HG03378 (cell line): ENCODE measurements around the gene STX19.
"Not testable (repeated sequence)": the region's sequence is repeated elsewhere in the genome, so short reads cannot be mapped to it uniquely, and the experiment has no call there.

ENCODE experiments used
- ATAC-seq: cut with Tn5 transposase; IDR thresholded peaks from one replicate; pipeline ENCODE4 v1.9.1; 2021; ENCODE audit warnings: mild to moderate bottlenecking, moderate library complexity; ENCODE audit not compliant: unreplicated experiment

The STX19 gene, protein sequence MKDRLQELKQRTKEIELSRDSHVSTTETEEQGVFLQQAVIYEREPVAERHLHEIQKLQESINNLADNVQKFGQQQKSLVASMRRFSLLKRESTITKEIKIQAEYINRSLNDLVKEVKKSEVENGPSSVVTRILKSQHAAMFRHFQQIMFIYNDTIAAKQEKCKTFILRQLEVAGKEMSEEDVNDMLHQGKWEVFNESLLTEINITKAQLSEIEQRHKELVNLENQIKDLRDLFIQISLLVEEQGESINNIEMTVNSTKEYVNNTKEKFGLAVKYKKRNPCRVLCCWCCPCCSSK

DNA sequence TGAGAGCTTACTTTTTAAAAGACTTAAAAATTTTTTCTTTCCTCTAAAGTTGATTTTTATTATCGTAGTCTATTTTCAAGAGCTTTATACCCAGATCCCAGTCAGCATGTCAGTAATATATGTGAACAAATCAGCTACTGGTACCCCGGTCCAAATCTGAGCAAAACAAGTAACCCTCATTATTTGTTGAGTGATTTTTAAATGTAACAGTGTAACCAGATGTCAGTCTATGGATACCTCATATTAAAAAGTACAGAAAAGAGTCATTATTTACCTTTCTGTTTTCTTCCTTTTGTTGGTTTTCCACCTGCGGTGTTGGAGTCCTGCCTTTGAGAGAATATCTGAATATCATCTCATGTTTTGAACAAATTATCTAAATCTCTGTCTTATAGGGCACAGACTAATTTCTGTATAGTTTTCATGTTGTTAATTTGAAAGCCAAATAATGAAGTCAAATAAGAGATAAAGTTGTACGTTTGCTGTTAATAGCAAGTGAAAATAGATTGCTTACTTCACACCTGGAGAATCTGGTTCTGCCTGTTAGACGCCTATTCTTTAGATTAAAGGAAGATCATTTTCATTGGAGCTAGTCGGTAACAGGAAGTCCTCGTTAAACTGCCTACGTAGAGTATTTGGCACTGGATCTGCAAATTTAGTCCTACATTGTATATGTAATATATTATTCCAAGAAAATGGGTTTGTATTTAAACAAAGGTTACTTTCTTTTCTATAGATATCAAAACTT lies at the start of gene STX19:
Gene STX19 (minus strand): TSS at position 505 of the 745 bp plus-strand sequence. CDS start 13,328 bp downstream, outside the sequence.
- no peak for ATAC-seq

DNA sequence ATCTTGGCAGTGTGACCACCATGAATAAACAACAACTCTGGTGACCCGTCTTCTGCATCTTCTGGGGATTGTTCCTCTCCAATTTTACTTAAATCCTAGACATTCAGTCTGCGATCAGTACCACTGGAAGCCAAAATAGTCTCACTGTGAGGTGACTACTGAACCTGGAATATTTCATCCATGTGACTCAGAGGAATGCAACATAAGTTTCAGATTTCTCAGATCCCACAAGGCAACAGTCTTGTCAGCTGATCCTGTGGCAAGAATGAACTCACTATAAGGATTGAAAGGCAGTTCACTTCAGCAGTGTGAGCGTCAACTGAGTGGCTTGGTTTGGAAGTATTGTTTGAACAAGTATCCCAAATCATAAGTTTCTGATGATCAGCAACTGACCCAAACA lies 47.7 kb upstream of the STX19 start:
- ATAC-seq = no peak

DNA sequence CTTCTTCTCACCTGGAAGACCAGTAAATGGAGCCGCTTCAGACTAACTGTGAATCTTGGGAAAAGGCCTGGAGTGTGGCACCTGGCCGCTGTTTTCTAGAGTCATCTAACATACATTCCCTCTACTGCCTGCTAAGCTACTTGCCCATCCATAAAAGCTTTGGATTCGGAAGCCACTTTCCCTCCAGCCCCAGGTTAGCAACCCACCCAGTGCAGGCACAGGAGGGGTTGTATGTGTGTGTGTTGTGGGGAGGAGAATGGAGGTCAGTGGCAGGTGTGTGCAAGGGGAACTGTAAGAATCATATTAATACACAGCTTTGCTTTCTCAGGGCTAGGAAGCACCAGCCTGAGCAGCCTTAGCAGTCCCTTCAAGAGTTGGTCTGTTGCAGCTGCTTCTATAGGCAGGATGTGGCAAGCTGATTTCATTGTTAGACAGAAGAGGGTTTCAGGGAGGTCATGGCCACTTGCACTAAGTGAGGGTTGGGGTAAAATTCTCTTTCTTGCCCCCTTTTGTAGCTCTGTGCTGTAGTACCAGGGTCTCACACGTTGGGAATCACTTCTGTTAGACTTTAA lies 43.4 kb upstream of the STX19 start:
- peak; percentile 81 for ATAC-seq

DNA sequence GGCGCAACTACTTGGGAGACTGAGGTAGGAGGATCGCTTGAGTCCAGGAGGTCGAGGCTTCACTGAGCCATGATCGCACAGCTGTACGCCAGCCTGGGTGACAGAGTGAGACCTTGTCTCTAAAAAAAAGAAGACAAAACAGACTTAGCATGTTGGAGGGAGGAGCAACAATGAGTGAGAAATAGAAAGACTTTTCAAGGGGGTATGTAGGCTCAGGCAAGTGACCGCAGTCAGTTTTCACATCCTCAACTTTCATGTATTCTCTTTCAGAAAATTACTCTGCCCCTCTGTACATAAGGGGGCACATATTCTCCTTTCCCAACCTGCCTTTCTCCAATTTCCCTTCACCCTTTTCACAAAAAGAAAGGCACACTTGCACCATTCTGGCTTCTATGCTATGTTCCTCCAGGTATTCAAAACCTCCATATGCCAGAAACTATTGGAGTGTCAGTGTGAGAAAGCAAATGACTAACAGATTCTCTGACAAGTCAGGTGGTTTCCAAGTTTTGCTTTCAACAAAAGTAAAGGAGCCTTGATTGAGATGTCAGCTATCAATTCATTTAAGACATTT lies 42.0 kb upstream of the STX19 start:
- peak; percentile 46 for ATAC-seq

DNA sequence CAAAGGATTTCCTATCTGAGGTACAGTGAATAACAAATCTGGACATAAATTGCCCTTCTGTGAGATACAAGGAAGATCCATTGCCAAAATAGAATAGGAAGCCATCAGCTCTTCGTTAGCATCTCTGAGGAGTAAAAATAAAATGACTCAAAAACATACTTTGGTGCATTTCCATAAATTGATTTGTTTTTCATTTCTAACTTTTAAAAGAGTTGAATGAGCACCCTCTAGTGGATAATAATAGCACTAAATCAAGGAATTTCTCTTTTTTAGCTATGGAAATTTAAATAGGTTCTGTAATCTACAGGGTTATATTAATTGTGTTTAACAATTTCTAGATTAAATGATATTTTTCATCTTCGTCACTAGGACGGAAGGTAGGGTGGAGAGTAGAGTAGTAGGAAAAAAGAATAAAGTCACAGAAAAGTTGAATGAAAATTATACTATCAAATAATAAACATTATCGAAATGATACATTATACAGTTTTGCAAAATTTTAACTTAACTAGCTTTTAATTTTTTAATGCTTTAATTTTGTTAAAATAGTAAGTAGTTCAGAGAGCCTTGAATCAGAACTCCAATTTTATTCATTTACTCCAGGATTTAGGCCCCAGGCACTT lies 40.9 kb upstream of the STX19 start:
- no peak for ATAC-seq

DNA sequence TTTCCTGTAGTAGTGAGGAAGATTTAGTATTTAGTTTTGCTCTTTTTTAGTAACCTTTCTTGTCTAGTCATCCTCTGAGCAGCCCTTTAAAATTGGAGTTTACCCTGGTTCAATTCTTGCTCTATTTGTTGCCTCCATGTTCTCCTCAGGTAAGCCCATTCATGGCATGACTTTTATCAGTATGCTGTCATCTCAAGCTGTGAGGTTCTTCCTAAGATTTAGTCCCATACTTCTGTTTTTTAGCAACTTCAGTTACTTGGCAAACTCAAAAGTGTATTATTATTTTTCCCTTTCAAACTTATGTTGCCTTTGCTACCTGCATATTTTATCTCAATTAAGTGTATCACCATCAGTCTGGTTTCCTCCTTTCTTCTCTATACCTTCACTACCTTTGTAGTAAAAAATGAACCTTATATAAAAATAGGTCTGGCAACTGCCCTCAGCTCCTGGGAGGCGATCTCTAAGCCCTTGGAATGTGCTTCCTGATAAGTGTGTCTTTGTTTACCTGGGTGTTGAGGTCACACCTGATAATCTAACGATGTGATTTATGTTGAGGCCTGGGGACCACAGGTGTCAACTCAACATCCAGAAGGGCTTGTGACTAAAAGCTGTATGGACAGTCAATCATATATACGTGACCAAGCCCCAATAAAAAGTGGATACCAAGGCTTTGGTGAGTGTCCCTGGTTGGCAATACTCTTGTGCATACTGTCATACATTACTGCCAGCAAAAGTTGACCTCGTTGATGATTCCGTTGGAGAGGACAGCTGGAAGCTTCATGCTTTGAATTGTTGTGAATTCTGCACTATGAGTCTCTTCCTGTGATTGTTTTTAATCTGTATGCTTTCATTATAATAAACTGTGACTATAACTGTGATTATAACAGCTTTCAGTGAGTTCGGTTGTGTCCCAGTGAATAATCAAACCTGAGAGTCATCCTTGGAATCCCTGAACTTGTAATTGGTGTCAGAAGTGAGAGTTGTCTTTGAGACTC lies 38.4 kb upstream of the STX19 start:
- ATAC-seq = no peak

DNA sequence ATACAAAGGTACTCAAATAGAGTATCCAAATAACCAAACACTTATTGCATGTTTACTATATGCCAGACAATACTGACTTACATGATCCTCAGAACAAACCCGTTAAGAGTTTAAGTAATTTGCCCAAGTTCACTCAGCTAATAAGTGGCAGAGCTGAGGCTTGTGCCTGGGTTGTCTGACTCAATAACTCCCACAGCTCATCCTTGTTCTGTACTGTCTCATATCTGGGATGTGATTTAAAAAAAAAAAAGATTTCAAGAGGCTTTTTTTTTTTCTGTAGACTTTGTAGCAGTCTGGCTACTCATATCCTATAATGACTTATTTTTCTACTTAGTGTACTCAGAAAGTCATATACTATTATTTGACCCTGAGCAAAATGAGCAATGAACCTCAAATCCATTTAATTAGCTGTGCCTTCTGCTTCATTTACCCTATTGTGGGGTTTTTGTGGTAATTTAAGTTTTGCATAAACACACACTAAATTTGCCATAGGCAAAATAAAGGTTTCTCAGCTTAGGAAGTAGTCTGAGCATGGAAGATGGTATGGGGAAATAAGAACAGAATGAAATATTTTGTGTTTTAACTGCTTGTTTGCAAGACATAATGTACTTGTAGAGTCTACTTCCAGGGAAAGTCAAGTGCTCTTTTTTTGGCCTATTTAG lies 37.6 kb upstream of the STX19 start:
- ATAC-seq = no peak

DNA sequence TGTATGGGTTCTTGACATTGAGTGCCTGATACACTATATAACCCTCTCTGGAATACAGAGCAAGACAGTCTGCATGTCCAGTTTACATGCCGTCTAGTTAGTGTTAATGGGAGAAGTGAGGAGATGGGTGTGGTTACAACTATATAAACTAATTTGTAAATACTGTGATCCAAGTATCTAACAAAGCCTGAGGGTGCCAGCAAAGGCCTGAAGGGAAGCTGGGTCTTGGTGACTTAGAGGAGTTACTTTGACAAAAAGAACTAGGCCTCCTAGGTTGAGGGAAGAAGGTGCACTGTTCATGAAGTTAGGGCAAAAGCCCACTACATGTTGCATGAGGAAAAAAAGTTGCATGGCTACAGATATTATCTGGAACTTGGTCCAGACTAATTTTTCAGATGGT lies 36.7 kb upstream of the STX19 start:
- no peak for ATAC-seq

DNA sequence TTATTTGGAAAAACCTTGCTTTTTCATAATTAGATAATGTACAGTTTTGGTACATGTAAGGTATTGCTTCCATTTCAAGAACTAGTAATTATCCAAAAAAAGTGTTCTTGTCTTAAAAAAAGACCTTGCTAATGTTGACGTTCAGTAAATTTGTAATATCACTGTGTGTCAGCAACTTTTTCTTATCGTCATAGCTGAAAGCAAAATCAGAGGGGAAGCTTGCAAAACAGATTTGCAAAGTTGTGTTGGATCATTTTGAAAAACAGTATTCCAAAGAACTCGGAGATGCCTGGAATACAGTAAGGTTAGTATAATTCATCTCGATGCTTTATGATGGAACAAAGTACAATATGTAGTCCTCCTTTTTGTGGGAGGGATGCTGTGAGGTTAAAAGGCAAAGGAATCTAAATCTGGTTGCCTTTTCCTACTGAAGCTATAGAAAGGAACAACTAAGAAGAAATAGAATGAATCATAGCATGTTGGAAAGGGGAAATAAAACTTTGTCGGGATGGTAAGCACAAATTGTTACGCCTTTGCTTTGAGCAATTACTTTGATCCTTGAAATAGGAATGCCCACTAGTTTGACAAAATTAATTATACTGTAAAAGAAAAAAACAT lies 36.0 kb upstream of the STX19 start:
- ATAC-seq = no peak

DNA sequence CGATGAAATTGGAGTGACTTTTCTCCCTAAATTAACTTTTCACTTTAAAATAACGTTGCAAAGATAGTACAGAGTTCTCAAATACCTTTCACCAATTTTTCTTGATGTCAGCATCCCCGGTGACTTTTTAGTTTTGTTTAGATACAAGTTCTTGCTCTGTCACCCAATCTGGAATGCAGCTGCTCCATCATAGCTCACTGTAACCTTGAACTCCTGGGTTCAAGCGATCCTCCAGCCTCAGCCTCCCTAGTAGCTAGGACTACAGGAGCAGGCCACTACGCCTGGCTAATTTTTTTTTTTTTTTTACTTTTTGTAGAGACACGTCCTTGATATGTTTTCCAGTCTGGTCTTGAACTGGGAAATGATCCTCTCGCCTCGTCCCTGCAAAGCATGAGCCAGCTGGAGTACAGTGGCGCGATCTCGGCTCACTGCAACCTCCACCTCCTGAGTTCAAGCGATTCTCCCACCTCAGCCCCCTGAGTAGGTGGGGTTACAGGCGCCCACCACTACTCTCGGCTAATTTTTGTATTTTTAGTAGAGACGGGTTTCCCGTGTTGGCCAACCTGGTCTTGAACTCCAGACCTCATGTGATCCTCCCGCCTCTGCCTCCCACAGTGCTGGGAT lies 35.2 kb upstream of the STX19 start:
- no peak for ATAC-seq

DNA sequence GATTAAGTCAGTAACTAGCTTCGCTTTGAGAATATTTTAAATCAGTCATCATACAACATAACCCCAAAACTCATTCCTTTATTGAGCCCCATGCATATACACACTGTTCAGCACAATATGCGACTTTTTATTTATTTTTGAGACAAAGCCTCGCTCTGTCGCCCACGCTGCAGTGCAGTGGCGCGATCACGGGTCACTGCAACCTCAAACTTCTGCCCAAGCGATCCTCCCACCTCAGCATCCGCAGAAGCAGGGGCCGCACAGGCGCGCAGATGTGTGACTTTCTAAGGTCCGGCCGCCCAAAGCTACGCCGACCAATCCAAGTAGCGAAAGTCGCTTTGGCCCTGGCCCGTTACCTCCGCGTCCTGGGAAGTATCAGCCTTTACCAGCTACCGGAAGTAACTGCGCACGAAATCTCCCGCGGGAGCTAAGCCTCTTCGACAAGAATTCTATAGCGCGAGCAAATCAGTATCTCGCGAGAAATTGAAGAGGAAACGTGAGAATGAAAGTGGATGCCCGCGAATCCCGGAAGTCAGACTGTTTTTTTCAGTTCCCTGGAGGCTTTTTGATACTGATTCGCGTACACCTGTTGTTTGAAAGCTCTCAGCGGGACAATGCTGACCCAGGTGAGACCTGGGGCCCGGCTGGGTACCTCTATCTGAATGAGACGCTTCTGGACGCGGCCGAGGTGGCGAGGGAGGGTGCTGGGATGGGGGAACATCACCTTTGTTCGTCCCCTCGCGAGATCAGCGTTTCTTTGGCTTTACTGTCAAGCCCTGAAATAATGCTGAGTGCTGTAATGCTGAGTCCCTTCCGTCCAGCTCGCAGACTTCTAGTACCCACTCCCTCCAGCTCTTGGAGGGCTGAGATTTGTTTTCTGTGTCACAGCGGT lies 34.4 kb upstream of the STX19 start, which contains the start of the genes DHFR2 and NSUN3:
Gene DHFR2 (minus strand): TSS at position 404 of the 892 bp plus-strand sequence. CDS start 1,405 bp downstream, outside the sequence.
Gene NSUN3 (plus strand): TSS at position 549 of the 892 bp plus-strand sequence. CDS start 66 bp downstream, at position 615.
- ATAC-seq = peak; percentile 93

DNA sequence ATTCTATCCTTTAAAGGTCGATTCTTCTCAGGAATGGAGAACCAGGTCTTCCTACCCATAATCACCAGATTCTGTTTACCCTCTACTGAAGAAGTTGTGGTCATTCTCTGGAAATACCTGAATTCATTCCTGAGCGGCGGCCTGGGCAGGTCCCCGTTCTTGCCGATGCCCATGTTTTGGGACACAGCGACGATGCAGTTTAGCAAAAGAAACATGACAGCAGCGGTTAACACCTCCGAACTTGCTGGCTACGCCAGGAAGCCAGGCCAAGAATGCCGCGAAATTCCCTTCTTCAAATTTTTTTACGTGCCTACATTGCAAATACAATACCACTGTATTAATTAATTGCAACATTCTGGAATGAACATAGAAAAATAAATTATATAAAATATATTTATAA lies 32.9 kb upstream of the STX19 start:
- no peak for ATAC-seq

DNA sequence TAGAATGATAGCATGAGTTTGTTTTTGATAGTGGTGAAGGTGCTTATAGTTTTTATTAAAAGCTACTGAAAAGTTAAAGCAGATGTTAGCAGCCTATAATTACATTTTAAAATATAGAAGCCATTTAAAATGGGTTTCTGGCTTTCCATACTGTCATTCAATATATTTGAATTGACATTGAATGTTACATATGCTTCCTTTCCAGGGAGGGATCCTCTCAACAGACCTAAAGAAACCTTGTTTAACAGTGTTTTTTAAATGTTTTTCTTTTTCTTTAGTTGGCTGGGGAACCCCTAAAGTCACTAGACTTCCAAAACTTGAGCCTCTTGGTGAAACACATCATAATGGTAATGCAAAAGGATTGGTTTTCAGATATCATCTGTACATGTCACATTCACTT lies 22.1 kb upstream of the STX19 start:
- ATAC-seq = no peak

DNA sequence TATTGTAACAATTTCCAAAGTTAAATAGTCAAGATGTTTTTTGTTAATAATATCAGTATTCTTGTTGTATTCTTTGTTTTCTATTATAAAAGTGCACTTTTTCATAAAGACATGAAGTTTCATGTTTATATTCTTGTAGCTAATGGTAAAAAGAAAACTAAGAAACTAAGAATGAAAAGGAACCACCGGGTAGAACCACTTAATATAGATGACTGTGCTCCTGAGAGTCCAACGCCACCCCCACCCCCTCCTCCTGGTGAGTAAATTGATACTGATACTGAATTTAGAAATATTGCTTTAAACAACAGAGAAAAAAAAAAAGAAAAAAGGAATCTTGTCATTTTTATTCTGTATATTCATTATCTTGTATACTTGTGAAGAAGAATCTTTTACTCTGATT lies 20.9 kb upstream of the STX19 start:
- no peak for ATAC-seq

DNA sequence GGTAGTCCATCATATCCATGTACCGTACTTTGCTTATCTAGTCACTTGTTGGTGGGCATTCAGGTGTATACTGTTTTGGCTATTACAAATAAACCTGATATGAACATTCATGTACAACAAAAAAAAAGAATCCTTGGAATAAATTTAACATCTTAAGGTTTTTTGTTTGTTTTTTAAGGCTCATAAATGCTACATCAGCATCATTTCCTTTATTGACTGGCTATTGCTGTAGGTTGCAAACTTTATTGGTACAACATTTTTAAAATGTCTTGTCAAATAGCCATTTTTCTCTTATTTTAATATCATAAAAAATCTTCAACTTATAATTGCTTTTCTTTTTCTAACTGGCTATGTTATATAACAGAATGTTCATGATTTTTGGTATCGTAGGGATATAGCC lies 18.1 kb upstream of the STX19 start:
- ATAC-seq = no peak

DNA sequence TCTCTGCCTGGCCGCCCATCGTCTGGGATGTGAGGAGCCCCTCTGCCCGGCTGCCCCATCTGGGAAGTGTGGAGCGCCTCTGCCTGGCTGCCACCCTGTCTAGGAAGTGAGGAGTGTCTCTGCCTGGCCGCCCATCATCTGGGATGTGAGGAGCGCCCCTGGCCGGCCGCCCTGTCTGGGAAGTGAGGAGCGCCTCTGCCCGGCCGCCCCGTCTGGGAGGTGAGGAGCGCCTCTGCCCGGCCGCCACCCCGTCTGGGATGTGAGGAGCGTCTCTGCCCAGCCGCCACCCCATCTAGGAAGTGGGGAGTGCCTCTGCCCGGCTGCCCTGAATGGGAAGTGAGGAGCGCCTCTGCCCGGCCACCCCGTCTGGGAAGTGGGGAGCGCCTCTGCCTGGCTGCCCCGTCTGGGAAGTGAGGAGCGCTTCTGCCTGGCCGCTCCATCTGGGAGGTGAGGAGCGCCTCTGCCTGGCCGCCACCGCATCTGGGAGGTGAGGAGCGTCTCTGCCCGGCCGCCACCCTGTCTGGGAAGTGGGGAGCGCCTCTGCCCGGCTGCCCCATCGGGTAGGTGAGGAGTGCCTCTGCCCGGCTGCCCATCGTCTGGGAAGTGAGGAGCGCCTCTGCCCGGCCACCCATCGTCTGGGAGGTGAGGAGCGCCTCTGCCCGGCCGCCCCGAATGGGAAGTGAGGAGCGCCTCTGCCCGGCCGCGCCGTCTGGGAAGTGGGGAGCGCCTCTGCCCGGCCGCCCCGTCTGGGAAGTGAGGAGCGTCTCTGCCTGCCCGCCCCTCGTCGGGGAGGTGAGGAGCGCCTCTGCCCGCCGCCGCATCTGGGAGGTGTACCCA lies 15.9 kb upstream of the STX19 start:
- ATAC-seq = not testable (repeated sequence)

DNA sequence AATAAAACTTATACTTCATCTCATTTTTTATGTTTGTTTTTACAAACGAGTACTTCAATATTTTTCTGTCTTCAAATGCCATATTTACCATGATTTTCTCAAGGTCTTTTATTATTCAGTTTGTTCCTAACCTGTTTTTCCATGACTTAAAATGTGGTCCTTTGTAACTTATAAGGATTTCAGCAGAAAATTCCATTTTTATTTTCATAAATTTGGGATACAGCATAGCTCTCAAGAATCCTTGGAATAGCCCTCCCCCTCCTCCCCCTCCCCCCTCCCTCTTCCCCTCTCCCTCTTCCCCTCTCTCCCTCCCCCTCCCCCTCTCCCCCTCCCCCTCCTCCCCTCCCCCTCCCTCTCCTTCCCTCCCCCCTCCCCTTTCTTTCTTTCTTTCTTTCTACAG lies 14.9 kb upstream of the STX19 start:
- no peak for ATAC-seq
